Esophagus muscularis mucosa (tissue), 3 donors: ENCODE data around the gene CNIH2.

Experiments
- CTCF ChIP-seq, 3 experiments: fragments of 200-600 bp in 2 of 3; fragments of 450-650 bp in 1 of 3; sonication (generic) in 2 of 3; IDR thresholded peaks; one replicate each; pipeline ENCODE4 v1.5.1; 2017 to 2019; ENCODE audit warnings: antibody characterized with exemption in 3 of 3, mild to moderate bottlenecking in 2 of 3, moderate library complexity in 1 of 3
- POLR2A ChIP-seq: fragments of 450-650 bp; IDR thresholded peaks from one replicate; pipeline ENCODE4 v1.6.1; 2017; ENCODE audit warnings: antibody characterized with exemption, moderate library complexity, mild to moderate bottlenecking, low read depth
- POLR2AphosphoS5 ChIP-seq, 2 donors: sonication (generic); formaldehyde crosslinking; IDR thresholded peaks; one replicate each; pipeline ENCODE4 v1.6.1; 2017; ENCODE audit warnings: antibody characterized with exemption in 2 of 2

- TF ChIP-seq CTCF (IDR thresholded peaks at IDR 0.05) (no peak), POLR2AphosphoS5 (IDR thresholded peaks at IDR 0.05) (no peak), POLR2A (no peak)
Measured at GRCh38 chr11:66281776-66282467, 3.9 kb downstream of the CNIH2 start.
